NCI-H226 (cell line): Measurements from ENCODE around the gene EPHB1.

ENCODE experiments used
- DNase-seq: peaks from one replicate; pipeline ENCODE4 v3.0.0-alpha.2; 2015

Gene EPHB1

GRCh38 chr3:134794950-134795745, at the start of gene EPHB1:
EPHB1 (plus strand) TSS chr3:134795260.
- peak; percentile 79 for DNase-seq

- no peak for DNase-seq
Observed at GRCh38 chr3:134748698-134749097, 46.4 kb upstream of the EPHB1 start.

DNA sequence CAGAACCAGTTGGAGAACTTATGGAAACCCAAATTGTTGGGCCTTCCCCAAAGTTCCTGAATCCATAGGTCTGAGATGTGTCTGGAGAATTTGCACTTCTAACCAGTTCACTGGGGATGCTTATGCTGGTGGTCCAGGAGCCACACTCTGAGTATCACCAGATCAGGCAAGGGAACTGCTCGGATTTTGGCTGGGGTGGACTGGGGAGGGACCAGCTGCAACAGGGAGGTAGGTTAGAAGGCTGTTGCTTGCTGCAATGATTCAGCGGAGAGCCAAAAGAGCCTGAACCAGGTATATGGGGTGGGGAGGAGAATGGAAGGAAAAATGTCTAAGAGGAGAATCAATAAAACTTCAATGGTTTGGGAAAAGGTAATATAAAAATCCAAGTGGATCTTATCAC, 45.9 kb upstream of the EPHB1 start:
- DNase-seq: no peak

- no peak for DNase-seq
Observed at GRCh38 chr3:134749802-134750553, 45.1 kb upstream of the EPHB1 start.

GRCh38 chr3:134751831-134752230, 43.2 kb upstream of the EPHB1 start:
- no peak for DNase-seq

DNA sequence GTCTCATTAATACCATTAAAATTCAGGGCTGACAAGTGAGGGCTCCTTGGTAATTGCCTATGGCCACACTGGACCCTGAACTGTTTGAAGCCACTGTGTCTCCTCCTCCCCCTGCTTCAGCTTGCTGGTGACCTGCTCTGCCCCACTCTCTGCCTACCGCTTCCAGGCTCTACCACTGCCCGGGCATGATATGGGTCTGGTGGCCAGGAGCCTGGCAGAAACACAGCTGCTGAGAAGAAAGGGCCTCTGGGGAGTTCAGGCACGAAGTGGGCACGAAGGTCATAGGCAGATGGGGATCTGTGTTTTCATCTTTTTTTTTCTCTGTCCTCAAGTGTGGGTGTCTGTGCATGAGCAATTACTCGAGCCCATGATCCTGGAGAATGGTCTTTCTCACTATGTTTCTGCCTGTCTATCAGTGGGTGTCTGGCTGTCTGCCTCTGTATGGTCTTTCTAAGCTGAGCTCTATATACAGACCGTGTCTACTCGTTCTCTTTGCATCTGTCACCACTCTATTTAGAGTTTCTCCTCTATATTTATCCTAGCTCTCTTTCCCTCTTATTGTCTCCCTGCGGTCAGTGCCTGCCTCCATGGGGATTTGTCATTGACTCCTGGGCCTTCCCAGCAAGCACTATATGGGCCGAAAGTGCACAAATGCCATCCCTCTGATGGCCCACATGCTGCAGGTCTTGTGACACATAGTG, 42.1 kb upstream of the EPHB1 start:
- DNase-seq: no peak

DNA sequence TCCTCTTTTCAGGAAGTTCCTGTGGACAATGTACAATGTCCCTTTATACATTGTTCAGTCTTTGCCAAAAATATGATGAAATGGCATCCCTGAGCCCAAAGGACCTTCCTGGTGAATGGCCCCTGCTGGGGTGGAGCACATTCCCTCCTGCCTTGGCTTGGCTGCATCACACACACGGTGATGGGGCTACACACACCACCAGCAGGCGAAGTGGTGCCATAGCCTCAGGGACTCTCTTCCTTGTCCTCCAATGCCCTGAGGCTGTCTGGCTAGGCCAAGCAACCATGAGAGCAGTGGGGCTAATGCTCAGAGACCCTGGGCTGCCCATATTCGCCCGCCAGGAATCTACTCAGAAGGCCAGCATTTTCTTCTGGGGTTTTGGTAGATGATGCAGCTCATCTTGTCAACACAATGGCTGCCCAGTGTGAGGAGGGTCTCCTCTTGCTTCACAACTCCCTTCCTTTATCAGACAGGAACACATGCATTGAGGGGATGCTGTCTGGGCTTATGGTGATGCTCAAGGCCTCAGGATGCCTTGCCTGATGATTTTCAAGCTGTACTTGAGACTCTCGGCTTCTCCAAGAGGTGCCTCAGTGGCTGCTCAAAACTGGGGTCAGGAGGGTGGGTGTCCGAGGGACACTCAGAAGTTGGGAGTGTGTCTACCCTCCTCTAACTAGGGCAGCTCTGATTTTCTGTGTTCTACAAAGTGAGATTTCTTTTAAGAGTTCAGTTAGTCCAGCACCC, 40.9 kb upstream of the EPHB1 start:
- no peak for DNase-seq

DNA sequence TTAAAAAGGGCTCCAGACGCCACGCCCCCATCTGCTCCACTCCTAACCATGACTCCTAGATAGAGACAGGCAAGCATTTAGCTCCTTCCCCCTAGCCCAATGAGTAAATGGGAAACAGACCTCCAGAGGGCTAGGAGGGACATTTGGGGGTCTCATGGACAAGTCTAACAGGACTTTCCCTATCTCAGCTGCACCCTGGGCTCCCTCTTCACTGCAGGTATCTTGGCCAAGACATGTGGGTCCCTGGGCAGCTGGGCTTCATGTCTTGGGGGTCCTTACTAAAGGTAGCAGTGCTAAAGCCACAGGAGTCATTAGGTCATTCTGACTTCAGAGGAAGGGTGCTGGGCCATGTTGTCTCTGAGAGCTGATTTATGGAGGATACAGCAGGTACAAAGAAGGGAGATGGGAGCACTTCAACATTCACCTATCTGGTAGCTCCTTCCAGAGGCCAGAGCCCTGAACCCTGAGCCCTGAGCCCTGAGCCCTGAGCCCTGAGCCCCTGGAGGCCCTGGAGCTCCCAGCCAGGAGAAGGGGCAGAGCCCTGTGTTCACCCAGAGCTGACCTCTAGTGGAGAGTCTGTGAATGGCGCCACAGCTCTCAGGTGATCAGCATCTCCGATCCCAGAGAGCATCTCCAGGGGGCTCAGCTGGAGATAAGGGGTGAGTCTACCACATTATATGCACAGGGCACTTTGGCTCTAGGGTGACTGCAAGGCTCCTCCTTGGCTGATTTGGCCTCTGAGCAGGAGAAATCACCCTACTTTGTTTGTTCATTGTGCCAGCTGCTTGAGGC, 40.1 kb upstream of the EPHB1 start:
- DNase-seq: no peak

GRCh38 chr3:134755821-134756220, 39.2 kb upstream of the EPHB1 start:
- DNase-seq: no peak

- DNase-seq: no peak
Observed at GRCh38 chr3:134757549-134758069, 37.5 kb upstream of the EPHB1 start.

DNA sequence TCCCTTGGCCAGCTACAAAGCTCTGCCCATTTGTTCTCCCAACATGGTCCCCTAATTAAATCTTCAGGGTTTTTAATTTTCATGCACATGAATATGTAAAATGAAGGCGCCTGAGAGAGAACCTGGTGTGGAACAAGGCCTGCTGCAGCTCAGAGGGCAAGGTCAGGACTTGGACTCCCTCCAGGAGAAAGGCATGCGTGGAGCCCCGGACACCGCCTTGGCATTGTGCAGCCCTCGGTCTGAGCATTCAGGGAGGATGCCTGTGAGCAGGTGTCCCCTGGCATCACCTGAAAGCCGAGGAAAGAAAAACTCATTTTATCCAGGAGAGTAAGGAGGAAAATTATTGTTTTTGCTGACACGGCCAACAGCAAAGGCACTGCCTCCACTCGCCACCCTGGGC, 33.8 kb upstream of the EPHB1 start:
- DNase-seq: no peak

DNA sequence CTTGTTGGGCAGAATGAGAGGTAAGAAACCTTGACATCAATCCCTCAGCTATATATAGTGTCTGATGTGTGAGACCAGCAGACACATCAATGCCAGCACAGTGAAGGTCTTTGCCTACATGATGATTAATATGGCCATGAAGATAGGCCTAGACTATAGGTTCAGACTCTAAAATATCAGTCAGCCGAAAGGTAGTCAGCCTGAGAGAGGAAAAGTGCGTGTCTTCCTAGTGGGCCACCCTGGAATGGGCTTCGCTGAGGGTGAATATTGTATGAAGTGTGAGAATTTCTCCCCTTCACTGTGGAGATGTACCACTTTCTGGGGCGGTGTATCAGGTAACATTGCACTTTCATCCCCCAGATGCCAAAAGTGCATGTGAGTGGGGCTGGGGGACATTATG, 33.0 kb upstream of the EPHB1 start:
- DNase-seq: no peak

- no peak for DNase-seq
Observed at GRCh38 chr3:134765468-134765867, 29.6 kb upstream of the EPHB1 start.

GRCh38 chr3:134766290-134766689, 28.8 kb upstream of the EPHB1 start:
- DNase-seq: no peak

GRCh38 chr3:134768116-134768515, 26.9 kb upstream of the EPHB1 start:
- DNase-seq: no peak

DNA sequence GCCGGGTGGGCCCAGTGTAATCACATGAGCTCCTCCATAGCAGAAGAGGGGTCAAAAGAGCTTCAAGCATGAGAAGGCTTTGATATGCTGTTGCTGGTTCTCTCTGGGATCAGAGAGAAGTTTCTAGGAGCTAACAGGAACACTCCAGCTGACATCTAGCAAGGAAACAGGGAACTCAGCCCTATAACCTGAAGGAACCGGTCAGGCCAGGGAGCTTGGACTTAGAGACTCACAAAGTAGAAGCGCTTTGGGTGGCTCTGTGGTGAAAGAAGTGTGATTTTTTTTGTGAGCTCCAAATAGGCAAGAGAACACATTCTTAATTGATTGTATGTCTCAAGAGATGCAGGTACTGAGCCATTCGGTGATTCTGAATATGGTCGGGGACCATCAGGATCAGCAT, 26.2 kb upstream of the EPHB1 start:
- no peak for DNase-seq

GRCh38 chr3:134769287-134769868, 25.7 kb upstream of the EPHB1 start:
- no peak for DNase-seq

- no peak for DNase-seq
Observed at GRCh38 chr3:134772011-134772410, 23.0 kb upstream of the EPHB1 start.

DNA sequence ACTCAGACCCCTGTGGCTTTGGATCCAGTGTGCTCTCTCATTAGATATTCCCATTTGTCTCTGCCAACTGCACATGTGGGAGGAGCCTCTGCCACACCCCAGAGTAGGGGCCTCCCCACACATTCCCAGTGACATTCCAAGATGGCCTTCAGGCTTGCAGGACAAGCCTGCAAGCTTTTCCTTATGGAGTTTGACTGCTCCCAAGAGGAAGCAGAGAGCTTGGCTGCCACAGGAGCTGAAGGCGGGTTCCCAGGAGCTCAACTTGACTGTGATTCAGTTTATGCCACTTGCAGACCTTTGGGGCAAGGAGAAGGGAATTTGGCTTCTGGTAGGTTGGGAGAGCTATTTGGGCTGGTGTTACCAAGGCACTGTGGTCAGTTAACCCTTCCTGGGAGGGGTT, 22.5 kb upstream of the EPHB1 start:
- DNase-seq: no peak

DNA sequence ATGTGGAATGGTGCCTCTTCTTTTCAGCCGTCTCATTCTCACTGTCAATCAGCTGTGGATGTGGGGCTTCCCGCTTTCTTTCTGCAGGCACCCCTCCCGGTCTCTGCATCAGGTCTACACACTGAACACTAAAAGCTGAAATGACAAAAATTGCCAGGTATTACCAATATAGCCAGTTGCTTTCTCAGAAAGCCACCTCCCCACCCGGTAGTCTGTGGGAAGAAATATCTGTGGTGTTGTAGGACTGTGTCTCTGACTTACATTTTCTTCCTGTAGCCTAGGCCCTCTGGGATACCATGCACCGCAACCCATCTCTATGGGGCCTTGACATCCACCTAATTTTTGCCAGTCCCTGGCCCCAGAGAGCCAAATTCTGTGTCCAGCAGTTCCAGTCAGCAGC, 19.2 kb upstream of the EPHB1 start:
- no peak for DNase-seq

GRCh38 chr3:134776518-134776917, 18.5 kb upstream of the EPHB1 start:
- DNase-seq: no peak

DNA sequence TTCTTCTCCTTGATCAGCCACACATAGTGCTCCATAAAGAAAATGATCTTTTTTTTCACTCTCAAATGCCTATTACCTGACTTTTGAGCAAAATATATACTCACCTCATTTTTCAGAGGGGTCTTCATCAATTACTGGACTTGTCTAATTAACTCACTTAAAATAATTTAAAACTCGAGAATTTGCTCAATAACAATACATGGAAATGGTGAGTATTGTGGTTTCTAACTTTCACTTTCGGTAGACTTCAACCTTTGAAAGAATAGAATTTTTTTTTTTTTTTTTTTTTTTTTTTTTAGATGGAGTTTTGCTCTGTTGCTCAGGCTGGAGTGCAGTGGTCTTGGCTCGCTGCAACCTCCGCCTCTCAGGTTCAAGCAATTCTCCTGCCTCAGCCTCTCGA, 17.7 kb upstream of the EPHB1 start:
- DNase-seq: no peak
